HFF-Myc (cell line): ENCODE measurements around the gene KIF26A.

Source experiments
- DNase-seq: peaks from one replicate; pipeline ENCODE4 v3.0.0-alpha.2; 2011; ENCODE audit warnings: low read depth; ENCODE audit errors: extremely low read depth
- H3K4me3 ChIP-seq: replicated peaks from 2 replicates; pipeline ENCODE4 v1.5.1; 2011; ENCODE audit warnings: low read depth, mild to moderate bottlenecking, control low read depth, low read length
- TF ChIP-seq, protein P1 (sequence below): IDR thresholded peaks from 2 replicates; pipeline ENCODE4 v1.5.1; 2012; ENCODE audit warnings: mild to moderate bottlenecking, low read depth, low read length, control low read depth; ENCODE audit errors: missing control alignments

Gene KIF26A

GRCh38 chr14:104118006-104118844 is 20.2 kb upstream of the KIF26A start:
- DNase-seq, result no peak
- H3K4me3 ChIP-seq, result no peak overlapping the region
- TF ChIP-seq, protein P1, sequence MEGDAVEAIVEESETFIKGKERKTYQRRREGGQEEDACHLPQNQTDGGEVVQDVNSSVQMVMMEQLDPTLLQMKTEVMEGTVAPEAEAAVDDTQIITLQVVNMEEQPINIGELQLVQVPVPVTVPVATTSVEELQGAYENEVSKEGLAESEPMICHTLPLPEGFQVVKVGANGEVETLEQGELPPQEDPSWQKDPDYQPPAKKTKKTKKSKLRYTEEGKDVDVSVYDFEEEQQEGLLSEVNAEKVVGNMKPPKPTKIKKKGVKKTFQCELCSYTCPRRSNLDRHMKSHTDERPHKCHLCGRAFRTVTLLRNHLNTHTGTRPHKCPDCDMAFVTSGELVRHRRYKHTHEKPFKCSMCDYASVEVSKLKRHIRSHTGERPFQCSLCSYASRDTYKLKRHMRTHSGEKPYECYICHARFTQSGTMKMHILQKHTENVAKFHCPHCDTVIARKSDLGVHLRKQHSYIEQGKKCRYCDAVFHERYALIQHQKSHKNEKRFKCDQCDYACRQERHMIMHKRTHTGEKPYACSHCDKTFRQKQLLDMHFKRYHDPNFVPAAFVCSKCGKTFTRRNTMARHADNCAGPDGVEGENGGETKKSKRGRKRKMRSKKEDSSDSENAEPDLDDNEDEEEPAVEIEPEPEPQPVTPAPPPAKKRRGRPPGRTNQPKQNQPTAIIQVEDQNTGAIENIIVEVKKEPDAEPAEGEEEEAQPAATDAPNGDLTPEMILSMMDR, result no peak

- H3K4me3 ChIP-seq, result no peak overlapping the region
- TF ChIP-seq, protein P1, result no peak
- DNase-seq, result no peak
These were observed 19.3 kb upstream of the KIF26A start for GRCh38 chr14:104119119-104119487.

- TF ChIP-seq, protein P1, result no peak
- no peak for DNase-seq
- H3K4me3 ChIP-seq, result no peak overlapping the region
These were observed 18.7 kb upstream of the KIF26A start for GRCh38 chr14:104119488-104120251.

DNA sequence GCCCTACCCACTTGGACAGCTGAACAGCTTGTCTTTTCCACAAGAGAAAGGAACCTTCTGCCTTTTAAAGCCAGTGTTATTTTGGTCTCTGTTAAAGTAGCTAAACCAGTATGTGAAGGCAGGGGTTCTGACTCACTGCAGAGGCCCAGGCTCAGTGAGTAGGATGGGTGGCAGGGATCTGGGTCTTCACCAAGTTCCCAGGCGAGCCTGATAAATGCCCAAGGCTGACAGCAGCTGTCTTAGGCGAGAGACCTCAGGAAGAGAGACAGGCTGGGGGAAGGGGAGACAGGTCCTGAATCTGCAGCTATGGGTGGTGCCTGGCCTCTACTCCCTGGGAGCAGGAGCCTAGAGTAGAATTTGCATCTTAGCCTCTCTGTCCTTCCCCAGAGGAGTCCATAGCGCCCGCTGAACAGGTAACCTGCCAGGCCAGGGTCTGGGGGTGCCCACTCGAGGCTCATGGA is 18.1 kb upstream of the KIF26A start:
- H3K4me3 ChIP-seq, result no peak overlapping the region
- DNase-seq, result no peak
- TF ChIP-seq, protein P1, result no peak

DNA sequence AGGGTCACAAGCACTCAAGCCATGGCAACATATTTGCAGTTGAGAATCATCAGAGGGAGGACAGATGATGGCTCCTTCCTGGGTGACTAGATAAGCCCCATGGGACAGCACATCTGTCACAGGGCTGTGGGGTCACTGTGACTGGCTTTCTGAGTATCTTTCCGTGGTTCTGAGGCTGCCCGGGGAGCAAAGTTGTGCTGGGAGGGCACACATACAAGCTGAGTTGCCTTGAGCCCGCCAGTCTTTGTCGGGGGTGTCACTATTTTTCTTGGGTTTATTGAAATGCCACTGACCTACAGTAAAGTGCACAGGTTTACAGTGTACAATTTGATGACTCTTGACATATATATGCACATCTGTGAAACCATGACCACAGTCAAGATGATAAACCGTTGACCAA is 17.2 kb upstream of the KIF26A start:
- TF ChIP-seq, protein P1, result no peak
- H3K4me3 ChIP-seq, result no peak overlapping the region
- no peak for DNase-seq

- no peak for DNase-seq
- TF ChIP-seq, protein P1, result no peak
- no peak overlapping the region for H3K4me3 ChIP-seq
These were observed 14.5 kb upstream of the KIF26A start for GRCh38 chr14:104123879-104124278.
